Stimulated activated CD8-positive, alpha-beta memory T cell treated with anti-CD3 and anti-CD28 coated beads, Interleukin-12 subunit alpha, Interleukin-12 subunit beta, amount 100 ng/mL, for 4 hours (primary cell): Measurements from ENCODE around the gene CHST7.

ENCODE experiments used
- DNase-seq: peaks from one replicate; pipeline ENCODE4 v3.0.0-alpha.2; 2020; ENCODE audit warnings: low read depth

The CHST7 gene

GRCh38 chrX:46610070-46610658 lies 36.6 kb downstream of the CHST7 start:
- DNase-seq: no peak

GRCh38 chrX:46611658-46612362 lies 38.2 kb downstream of the CHST7 start:
- DNase-seq: no peak

- DNase-seq: no peak
Measured at GRCh38 chrX:46617906-46618305, 44.3 kb downstream of the CHST7 start.

- DNase-seq: no peak
Measured at GRCh38 chrX:46618947-46619346, 45.4 kb downstream of the CHST7 start.

- no peak for DNase-seq
Measured at GRCh38 chrX:46620505-46620904, 46.9 kb downstream of the CHST7 start.

DNA sequence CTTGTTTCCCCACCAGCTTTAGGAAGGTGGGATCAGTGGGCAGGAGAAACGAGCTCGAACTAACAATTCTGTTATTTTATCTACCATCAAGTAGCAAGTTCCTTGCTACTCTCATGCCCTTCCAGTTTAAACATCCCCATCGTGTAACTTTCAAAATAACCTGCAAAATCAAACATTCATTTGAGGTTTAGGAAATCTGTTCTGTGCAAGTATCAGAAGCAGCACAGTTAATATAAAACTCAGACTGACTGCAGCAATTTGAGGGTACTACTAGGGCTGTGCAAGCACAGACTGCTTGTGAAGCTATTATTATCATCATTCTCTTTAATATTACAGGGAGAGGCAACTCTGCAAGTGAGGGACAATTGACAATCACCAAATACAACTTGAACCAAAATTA lies 48.0 kb downstream of the CHST7 start:
- no peak for DNase-seq

GRCh38 chrX:46624090-46624786 lies 50.7 kb downstream of the CHST7 start:
- no peak for DNase-seq

- DNase-seq: no peak
Measured at GRCh38 chrX:46626566-46626965, 53.0 kb downstream of the CHST7 start.

DNA sequence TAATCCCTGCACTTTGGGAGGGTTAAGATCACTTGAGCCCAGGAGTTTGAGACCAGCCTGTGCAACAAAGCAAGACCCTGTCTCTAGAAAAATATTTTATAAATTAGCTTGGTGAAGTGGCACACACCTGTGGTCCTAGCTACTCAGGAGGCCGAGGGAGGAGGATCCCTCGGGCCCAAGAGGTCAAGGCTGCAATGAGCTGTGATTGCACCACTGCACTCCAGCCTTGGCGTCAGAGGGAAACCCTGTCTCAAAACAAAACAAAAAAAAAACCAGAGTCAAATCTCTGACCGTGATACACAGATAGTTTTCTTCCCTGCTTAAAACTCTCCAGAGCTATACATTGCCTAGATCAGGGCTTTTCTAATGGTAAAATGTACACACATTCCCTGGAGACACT lies 53.5 kb downstream of the CHST7 start:
- no peak for DNase-seq

DNA sequence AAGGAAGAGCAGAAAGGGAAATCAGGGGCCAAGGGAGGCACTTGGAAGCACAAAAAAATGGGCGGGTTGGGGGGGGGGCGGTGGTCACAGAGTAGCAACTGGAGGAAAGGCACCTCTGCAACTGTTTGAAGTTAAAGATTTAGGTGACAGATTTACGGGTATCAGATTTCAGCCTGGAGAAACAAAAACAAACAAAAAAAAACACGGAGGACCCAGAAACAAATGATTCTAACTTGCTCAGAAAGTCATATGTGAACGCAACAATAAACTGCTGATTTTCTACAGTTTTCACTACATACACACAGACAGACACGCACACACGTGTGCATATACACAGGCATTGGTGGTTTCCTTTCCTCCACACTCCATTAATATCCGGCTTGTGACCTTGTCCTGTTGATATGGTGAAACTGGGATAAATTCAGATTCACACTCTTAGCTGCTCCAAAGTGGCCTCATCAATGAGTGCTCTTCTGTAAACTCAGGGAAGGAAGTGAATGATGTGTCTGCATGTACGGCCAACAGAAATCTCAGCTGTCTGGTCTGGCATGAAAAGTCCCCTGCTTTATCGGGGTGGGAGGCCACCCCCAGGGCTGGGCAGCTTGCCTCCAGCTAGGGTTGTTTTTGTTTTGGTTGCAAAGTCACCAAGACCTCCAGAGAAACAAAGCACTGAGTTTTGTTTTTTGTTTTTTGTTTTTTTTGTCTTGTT lies 54.3 kb downstream of the CHST7 start:
- no peak for DNase-seq

DNA sequence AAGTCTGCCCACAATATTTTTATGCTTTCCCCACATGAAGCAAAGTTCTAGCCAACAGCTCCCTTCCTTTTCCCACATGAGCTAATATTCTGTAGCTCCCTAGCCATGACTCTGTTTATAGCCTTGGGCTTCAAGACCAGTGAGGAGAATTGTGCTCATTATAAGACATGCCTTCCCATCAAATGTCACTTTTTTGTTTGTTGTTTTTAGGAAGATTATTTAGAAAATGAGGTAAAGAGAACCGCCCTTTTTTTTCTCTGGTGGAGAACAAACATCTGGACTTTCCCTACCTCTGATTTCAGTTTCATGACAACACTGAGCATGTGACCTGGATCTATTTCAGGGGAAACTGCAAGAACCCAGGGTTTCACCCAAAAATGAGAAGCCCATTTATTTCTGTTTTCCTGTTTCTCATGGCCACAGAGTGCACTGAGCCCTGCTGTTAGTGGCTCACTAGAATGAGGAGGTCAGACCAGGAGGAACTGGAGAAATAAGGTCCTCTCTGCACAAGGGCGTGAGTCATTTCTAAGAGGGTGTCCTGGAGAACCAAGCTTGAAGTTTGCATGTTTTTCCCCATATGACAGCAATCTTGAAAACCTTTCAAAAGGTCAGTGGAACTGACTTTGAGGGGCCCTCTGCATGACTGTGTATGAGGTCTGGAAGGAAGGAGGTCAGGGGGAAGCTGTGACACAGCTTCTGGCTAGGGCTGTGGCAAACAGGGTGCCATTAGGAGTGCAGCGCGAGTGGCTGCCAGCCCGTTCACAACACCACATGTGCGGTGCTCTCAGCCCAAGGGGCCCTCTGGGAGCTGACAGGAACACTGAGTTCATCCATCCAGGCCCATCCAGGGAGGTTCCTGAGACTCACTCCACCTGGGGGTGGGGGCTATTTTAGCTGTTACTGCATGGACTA lies 55.2 kb downstream of the CHST7 start:
- DNase-seq: no peak

DNA sequence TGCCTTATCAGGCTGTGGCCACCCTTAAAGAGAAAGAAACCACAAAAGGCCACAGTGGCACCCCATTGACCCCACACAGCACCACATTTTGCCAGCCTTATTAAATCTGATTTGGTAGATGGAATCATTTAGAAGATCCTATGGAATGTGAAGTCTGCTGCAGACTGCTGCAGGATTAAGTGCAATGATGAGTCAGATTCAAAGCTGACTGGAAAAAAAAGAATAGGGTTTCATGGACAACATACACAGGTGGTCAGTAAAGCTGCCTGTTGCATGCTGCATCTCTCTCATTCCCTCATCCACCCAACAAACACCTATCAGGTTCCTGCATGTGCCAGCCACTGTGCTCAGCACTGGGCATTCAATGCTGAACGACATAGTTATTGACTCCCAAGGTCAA lies 56.6 kb downstream of the CHST7 start:
- no peak for DNase-seq

DNA sequence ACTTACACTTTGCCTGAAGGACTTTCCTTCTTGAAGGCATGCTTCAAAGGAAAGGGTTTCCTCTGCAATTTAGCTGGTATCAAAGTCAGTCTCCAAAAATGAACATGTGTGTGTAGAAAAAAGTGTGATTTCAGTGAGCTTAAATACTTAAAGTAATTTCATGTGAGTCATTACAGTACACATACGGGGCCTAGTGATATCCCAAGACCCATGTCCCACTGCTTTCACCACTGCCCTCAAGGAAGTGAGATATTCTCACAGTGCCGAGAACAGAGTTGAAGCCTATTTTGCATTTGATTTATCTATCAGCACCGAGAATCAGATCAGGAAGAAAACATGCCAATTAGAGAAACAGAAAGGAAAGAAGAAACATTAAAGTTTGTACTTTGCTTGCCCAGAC lies 61.0 kb downstream of the CHST7 start:
- no peak for DNase-seq

DNA sequence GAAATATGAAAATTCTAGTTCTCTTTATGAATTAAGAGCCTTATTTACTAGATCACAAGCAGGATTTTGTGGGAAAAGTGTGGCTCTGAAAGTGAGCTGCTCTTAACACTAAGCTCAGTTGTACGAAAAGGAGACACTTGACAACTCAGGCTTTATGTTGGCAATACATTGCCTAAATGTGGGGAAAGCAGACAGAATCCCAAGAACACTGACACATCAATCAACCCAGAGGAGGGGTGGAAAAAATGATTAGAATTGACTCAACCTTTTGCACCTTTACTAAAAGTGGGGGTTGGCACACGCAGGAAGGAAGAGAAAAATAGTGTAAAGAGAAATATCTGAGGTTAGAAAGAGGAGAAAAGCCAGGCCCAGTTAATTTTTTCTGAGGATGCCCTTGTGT lies 61.6 kb downstream of the CHST7 start:
- DNase-seq: no peak

GRCh38 chrX:46636223-46636622 lies 62.7 kb downstream of the CHST7 start:
- DNase-seq: no peak

DNA sequence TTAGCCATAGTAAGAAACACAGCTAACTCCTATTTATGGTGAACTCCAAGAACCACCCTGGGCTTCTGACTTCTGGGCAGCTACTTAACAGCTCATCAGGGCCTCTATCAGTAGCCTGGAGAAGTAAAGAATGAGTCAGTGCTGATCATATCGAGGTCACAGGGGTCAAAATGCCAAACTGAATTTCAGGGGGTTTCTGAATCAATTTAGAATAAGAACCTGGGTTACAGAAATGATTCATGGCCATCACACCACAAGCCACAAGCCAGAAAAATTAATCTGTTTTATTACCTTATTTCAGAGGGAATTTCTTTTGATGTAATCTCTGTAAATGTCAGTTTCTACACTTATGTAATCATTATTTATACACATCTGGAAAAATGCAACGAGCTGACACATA lies 64.4 kb downstream of the CHST7 start:
- no peak for DNase-seq

- no peak for DNase-seq
Measured at GRCh38 chrX:46642145-46642544, 68.6 kb downstream of the CHST7 start.

DNA sequence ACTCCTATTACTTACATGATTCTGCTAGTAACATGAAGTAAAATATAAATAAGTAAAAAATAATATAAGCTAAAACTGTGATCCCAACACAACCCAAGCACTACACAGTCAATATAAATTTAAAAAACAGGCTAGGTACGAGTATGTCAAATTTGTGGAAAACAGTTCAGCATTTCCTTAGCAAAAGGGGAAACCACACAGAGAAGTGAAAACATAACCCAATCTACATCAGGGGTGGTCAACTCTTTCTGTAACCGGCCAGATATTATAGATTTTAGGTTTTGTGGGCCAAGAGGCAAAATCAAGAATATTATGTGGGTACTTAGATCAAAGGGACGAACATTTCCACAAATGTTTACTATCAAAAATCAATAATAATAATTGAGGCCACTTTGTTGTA lies 70.1 kb downstream of the CHST7 start:
- no peak for DNase-seq

GRCh38 chrX:46645614-46646013 lies 72.0 kb downstream of the CHST7 start:
- DNase-seq: no peak

GRCh38 chrX:46647251-46647650 lies 73.7 kb downstream of the CHST7 start:
- no peak for DNase-seq
